ENCODE measurements around the gene VNN1.
A peak's percentile ranks its signal among the peaks of the same experiment; 100 is the strongest.
"Not testable (repeated sequence)": the region's sequence is repeated elsewhere in the genome, so short reads cannot be mapped to it uniquely, and the experiment has no call there.

Gene VNN1

DNA sequence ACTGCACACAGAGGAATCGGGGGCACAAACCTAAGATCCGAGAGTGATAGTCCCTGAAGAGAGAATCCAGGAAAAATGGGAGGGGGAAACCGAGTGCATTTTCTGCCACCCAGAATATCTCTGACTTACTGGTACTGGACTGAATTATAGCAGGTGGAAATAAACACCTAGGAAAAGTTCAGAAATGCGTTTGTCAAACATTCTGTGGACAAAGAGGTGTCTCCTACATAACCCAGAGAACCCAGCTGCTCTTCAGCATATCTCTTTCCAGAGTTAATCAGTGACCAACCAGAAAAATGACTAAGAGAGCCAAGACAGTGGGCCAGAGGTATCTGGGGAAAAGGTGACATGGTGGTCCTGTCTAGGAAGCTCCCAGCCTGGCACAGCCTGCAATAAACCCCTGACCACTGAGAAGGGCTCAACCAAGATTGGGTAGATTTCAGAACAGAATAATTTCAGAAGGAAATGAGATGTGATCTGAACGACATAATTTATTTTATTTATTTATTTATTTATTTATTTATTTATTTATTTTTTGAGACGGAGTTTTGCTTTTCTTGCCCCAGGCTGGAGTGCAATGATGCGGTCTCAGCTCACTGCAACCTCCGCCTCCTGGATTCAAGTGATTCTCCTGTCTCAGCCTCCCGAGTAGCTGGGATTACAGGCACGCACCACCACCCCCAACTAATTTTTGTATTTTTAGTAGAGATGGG lies 6.0 kb upstream of the VNN1 start:
- no peak for DNase-seq

DNA sequence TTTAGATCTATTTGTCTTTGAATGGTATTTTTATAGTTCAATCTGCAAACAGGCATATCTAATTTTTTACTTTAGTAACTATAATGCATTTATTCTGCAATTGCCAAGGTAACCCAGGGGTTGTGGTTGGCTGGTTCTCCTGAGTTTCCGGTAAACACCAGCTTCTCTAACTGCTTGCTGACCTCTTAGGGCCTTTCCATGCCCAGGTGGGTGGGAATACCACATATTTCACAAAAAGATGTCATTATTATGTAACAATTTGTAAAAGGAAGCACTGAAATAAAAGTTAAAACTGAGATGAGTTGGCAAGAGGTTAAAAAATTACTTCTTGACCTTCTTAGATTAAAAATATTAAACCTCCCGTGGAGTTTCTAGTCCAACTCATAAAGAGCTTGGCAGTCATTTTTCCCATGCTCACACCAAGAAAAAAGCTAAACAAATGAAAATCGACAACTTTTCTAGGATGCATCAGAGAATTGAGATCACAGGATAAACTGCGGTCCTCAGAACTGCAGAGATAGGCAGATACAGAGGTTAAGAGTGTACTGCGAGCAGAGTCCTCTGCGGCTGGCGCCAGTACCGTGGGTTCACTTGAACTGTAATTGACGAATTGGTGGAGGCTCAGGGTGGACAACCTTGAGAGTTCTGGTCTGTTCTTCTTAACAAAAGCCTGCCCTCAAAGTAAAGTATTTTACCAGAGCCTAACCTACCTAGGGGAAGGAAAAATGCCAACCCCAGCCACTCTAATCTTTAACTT lies 2.2 kb upstream of the VNN1 start:
- no peak for DNase-seq

DNA sequence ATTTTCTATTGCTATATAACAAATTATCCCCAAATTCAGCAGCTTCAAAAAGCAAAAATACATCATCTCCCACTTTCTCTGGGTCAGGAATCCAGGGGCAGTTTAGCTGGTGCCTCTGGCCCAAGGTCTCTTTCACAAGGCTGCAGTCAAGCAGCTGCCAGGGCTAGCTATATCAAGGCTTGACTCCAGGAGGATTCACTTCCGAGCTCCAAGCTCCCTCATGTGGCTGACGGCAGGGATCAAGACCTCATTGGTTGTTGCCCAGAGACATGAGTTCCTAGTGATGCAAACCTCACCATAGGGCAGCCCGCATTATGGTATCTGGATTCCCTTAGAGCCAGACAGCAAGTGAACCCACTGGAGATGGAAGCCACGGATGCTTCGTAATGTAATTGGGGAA lies 1.3 kb upstream of the VNN1 start:
- peak; percentile 19 for DNase-seq

DNA sequence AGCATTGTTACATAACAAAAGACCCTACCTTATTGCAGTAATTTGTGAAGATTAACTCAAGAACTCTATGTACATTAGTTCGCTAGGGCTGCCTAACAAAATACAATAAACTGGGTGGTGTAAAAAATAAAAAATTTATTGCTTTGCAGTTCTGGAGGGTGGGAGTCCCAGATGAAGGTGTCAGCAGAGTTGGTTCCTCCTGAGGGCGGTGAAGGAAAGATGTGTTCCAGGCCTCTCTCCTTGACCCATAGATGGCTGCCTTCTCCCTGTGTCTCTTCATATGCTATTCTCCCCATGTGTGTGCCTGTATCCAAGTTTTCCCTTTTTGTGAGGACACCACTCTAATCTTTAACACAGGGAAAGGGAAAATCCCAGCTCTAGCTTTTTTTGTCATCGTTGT lies 305 bp upstream of the VNN1 start:
- no peak for DNase-seq

DNA sequence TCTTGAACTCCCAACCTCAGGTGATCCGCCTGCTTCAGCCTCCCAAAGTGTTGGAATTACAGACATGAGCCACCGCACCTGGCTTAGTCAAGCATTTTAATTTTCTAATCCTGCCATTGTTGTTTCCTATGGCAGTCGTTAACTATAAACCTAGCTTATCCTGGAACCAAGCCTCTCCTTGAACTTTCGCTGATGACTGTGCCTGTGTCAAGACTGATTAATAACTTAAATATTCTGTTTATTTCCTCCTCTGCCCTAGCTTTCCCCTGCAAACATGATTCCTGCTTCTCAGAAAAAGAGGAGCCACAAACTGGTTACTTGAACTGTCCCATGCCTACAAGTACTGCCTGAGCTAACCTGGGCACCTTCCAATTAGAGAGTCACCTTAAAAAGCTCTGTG lies 1.5 kb downstream of the VNN1 start:
- peak; percentile 3 for DNase-seq

DNA sequence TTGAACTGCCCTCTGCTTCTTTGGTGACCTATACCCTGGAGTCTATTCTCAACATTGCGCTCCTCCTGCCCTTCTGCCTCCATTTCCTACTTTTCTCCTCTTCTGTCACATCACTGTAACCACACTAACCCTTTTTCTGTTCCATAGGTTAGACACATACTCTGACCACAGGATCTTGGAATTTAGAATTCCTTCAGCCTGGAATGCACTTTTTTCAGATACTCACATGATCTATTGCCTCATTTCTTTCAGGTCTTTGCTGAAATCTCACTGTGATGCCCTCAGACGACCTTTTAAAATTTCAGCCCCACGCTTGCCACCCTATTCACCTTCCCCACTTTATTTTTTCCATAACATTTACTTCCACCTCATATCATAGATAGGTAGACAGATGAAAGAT lies 5.1 kb downstream of the VNN1 start:
- no peak for DNase-seq

DNA sequence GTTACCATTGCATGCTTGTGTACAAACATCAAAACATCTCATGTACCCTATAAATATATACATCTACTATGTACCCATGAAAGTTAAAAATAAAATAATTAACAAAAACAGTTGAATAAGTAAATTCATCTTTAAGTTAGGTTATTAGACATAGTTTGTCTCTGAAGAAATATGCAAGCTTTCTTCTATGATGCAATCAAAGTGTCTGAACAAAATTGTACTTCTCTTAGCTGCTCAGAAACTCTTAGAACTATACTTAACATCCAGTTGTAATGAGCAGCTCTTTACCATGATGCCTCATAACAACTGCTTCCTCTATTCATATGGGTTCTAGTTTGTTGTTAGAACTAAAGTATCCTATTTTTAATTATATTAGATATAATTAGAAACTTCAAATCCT lies 5.9 kb downstream of the VNN1 start:
- DNase-seq, result no peak

DNA sequence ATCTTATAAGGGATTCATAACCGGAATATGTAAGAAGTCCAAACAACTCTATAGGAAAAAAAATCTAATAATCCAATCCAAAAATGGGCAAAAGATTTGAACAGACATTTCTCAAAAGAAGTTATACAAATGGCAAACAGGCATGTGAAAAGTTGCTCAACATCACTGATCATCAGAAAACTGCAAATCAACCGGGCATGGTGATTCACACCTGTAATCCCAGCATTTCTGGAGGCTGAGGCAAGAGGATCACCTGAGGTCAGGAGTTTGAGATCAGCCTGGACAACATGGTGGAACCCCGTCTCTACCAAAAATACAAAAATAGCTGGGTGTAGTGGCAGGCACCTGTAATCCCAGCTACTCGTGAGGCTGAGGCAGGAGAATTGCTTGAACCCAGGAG lies 7.1 kb downstream of the VNN1 start:
- DNase-seq, result not testable (repeated sequence)

DNA sequence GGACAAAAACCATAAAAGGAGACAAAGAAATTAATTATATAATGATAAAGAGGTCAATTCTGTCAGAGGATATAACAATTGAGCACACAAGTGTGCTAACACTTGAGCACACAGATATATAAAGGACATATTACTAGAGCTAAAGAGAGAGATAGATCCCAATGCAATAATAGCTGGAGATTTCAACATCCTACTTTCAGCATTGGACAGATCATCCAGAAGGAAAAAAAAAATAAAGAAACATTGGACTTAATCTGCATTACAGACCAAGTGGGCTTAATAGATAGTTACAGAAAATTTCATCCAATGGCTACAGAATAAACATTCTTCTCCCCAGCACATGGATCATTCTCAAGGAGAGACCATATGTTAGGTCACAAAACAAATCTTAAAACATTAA lies 9.9 kb downstream of the VNN1 start:
- no peak for DNase-seq

DNA sequence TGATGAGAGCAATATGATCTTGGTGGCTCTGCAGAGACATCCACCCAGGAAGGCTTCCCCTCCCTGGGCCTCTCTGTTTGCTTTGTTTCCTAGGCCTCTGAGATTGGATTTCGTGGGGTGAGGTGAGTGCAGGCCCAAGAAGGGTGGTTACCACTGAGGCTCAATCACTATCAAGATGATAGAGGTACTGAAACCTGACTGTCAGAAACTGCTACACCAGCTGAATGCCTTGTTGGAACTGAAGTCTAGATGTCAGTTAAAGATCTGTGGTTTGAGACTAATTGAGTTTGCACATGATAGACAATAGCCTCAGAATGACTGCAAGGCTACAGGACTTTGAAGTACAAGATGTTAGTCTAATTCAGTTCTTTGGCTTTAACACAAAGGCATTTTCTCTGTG lies 15.2 kb downstream of the VNN1 start:
- no peak for DNase-seq

DNA sequence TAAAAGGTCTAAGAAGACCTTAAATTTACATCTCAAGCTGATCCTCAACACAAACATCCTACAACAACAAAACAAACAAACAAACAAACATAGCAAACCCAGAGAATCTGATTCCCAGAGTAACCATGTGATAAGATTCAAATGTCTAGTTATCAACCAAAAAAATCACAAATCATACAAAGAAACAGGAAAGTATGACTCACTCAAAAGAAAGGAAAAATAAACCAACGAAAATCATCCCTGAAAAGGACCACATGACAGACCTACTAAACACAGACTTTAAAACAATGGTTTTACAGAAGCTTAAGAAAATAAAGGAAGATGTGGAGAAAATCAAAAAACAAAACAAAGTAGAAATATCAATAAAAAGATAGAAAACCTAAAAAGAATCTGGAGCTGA lies 18.1 kb downstream of the VNN1 start:
- DNase-seq, result no peak

DNA sequence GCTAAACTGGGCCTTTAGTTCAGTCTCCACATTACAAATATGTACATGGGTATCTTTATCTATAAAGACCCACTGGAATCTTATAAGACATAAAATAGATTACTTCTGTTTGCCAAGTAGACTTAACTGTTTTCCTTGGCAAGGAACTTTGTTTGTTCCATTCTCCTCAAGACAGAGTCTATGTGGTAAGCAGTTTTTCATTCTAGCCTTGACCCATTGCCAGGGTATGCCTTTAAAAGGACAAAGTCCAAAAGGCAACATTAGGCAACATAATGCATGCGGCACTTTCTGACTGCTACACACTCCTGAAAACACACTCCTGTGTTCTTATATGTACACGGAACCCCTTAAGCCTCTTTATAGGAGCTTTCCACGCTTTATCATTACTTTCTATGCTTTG lies 20.4 kb downstream of the VNN1 start:
- DNase-seq, result no peak

DNA sequence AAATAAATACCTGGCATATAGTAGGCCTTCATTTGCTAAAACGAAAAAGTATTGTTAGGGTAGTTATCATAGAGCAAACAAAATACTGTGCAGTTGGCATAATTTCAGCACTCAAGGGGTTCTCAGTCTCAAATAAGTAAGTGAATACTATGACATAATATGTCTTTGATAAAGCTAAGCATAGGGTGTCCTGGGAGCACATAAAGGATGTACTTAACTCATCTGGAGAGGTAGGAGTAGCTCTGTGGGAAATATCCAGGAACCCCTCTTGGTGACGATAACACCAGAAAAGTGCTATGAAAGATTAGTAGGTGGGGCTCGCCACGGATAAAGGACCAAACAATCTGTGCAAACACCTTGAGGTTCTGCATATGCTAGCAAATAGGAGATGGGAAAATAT lies 23.2 kb downstream of the VNN1 start:
- no peak for DNase-seq

DNA sequence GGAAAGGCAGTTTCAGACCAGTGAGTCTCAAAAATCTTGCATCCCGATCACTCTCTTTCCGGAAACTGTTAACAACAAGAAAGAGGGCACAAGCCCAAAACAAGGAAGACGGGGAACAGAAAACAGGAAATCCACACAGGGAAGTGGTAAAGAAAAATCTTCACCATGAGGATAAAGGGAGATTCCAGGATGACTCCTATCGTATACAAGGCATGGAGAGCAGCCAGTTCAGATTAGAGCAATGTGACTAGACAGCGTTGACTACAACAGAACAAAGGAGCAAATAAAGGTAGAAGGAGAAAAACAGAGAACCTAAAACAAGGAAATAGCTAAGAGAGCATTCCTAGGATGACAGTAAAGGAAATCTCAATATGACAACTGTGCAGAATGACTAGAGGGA lies 26.5 kb downstream of the VNN1 start:
- peak; percentile 8 for DNase-seq

DNA sequence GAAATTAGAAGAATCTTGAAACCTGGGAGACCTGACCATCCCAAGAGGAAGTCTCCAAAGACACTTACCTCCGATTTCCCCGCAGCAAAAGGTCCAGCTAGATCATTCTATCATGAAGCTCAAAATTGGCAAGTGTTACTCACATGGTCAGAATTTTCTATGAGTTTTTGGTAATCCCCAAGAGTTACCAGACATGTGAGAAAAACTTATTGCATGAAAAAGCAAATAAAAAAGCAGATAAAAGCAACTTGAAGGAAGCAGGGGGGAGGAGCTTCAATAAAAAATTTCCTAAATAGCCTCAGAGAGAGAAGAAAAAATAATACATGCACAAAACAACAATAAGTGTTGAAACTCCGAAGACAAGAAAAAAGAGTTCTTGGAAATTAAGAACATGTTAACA lies 27.3 kb downstream of the VNN1 start:
- no peak for DNase-seq

DNA sequence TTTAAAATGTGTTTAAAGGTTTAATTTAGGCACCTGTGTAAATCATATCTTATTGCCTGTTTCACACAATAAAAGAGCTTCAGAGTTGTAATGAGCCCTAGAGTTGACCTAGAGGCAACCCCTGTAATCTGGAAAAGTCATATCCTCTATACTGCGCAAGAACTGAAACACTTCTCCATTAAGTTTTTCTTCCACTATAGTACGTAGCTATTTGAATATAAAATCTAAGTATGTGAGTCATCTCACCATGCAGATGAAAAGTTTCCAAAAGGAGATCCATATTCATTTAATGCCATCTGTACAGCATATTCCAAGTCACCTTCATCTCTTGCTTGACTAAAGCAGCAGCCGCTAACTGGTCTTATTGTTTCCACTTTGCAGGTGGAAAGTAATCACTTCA lies 28.8 kb downstream of the VNN1 start:
- no peak for DNase-seq

DNA sequence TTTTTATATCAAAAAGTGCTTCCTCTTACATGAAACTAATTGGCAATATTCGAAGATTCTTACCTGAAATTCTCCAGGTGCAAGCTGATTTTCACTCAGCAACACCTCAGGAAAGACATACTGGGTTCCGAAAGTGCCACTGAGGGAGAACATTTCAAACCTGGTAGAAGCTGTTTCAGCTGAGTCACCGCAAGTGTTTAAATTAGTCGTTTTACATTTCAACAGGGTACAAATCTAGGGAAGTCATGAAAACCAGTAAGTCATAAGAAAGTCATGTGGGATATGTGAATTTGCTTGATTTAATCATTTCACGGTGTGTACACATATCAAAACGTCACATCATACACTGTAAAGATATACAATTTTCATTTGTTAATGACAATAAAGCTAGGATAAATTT lies 29.6 kb downstream of the VNN1 start:
- no peak for DNase-seq

DNA sequence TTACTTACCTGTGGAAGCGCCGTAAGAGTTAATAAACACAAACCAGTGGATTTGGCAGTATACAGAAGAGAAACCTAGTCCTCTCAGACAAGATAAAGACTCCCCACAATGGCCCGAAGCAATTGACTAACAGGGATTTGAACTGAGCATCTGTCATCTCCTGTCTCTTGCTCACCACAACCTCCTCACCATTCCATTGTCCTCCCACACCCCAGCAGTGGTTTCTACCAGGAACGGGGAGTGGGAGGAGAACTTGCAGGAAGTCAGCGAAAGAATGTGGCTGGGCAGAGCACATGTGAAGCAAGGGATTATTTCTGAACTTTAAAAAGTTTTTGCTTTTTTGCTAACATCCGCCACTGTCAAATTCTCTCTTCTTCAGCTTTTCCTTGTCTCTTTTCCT lies 30.3 kb downstream of the VNN1 start:
- peak; percentile 37 for DNase-seq

DNA sequence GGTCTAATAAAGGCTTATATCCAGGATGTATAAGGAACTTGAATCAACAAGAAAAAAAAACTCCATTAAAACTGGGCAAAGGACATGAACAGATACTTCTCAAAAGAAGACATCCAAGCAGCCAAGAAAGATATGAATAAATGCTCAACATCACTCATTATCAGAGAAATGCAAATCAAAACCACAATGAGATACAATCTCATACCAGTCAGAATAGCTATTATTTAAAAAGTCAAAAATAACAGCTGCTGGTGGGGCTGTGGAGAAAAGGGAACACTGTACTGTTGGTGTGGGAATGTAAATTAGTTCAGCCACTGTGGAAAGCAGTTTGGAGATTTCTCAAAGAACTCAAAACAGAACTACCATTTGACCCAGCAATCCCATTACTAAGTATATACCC lies 34.8 kb downstream of the VNN1 start:
- not testable (repeated sequence) for DNase-seq

DNA sequence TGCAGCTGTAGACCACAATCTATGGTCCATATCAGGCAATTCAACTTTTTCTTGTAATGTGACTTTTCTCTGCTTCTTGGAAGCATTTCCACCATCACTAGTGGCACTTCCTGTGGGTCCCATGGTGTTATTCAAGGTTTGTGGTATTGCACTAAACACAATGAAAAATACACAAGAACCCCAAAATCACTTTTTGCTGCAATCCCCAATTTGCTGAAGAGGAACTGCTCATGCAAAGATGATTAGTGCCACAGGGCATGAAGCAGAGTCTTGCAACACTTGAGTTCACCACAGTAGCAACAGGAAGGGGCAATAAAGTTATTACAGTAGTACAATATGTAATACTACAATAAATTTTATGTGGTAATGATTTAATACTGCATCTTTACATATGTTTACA lies 38.1 kb downstream of the VNN1 start:
- DNase-seq, result no peak

DNA sequence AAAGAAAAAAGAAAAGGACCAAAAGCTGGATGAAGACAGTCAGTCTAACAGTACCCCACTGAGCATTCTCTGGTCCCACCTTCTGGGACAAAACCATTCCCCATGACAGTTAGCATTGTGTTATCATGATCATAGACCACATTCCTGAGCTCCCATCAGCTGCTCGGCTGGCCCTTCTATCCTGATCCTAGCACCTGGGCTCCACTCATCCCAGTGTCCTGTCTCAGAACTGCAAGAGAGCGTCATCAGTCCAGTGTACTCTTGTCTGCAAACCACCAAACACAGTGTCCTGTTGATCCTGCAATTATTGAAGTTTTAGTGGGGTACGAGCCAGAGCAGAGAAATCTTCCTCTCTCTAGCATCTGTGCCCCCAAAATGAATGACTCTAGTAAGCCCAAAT lies 38.9 kb downstream of the VNN1 start:
- DNase-seq, result no peak

DNA sequence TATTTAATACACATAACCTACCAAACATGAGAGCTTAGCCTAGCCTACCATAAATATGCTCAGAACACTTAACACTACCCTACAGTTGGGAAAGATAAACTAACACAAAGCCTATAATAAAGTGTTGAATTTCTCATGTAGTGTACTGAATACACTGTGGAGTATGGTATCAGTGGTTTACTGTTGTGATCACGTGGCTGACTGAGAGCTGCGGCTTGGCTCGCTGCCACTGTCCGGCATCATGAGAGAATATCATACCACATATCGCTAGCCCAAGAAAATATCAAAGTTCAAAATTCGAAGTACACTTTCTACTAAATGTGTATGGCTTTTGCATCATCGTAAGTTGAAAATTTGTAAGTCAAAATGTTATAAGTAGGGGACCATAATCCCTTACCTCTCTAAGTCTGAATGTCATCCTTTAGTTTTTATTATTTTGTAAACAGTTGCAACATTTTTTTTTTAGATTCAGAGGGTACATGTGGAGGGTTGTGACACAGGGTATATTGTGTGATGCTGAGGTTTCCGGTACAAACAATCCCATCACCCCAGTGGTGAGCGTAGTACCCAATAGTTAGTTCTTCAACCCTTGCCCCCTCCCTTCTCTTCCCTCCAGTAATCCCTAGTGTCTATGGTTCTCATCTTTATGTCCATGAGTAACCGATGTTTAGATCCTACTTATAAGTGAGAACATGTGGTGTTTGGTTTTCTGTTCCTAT lies 40.3 kb downstream of the VNN1 start:
- no peak for DNase-seq

DNA sequence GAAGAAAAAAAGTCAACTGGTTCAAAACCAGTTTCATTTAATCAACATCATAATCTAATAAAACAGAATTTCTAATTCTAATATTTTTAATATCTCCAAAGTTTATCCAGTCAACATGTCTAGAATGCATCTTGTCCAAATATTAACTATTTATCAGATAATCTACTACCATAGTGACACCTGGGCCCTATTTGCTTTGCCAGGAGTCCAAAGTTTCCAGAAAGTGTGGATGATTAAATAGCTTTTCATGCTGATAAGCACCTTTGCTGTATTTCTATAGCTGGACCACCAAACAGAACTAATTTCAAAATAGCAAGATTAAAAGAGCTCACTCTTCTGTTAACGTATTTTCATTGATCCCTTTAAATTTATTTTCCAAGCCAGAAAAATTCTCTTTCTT lies 42.6 kb downstream of the VNN1 start:
- DNase-seq, result no peak

DNA sequence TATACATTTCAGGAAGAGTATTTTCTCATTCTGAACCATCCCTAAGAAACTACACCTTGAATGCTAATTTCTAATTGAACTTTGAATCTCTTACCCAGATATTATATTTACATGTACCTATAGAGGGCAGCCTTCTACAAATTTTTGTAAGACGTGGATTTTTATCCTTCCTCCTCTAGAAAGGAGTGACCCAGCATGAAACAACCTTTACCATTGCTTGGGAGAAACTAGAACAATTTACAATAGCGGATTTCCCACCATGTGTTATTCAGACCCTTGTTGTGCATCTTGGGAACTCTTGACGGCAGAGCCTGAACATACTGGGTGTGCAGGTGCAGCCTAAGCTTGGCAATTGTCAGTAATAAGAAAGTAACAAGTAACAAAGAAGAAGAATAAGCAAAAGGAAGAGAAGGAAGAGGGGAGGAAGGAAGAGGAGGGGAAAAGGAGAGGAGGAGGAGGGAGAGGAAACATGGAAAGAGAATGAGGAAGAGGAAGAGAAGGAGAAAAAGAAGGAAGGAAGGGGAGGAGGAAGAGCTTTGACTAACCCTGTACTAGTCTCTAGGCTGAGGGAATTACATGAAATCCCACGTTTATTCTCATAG lies 44.1 kb downstream of the VNN1 start:
- peak; percentile 10 for DNase-seq
